ENCODE data around the gene BBOX1.

- TF ChIP-seq CTCF (IDR thresholded peaks at IDR 0.05) (no peak), POLR2A (IDR thresholded peaks at IDR 0.05) (no peak)
Observed at GRCh38 chr11:27141576-27141975, 101.0 kb downstream of the BBOX1 start.

Data from tibial nerve (tissue), 3 donors.